Thyroid gland (tissue), 4 donors: ENCODE measurements around the gene LAMTOR1.

Experiments
- POLR2A ChIP-seq, 2 donors: fragments of 450-650 bp; IDR thresholded peaks; one replicate each; pipeline ENCODE4 v1.6.1; 2017; ENCODE audit warnings: antibody characterized with exemption in 2 of 2, mild to moderate bottlenecking in 2 of 2, moderate library complexity in 1 of 2
- TF ChIP-seq, protein P1 (sequence below), 6 experiments: fragments of 200-600 bp in 3 of 6; fragments of 450-650 bp in 3 of 6; sonication (generic) in 3 of 6; IDR thresholded peaks; one replicate each; pipeline ENCODE4 v1.5.1; 2016 to 2019; ENCODE audit warnings: antibody characterized with exemption in 6 of 6, mild to moderate bottlenecking in 2 of 6, inconsistent platforms in 1 of 6, moderate library complexity in 1 of 6

DNA sequence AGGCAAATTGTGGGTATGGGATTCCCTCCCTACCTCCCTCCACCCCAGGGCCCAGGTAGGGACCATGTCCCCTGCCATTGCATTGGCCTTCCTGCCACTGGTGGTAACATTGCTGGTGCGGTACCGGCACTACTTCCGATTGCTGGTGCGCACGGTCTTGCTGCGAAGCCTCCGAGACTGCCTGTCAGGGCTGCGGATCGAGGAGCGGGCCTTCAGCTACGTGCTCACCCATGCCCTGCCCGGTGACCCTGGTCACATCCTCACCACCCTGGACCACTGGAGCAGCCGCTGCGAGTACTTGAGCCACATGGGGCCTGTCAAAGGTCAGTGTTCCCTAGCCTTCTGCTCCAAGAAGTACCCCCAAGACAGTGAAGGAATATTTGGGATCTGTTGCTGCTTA, 2.8 kb upstream of the LAMTOR1 start, which contains the start of gene TOMT:
- TF ChIP-seq, protein P1, sequence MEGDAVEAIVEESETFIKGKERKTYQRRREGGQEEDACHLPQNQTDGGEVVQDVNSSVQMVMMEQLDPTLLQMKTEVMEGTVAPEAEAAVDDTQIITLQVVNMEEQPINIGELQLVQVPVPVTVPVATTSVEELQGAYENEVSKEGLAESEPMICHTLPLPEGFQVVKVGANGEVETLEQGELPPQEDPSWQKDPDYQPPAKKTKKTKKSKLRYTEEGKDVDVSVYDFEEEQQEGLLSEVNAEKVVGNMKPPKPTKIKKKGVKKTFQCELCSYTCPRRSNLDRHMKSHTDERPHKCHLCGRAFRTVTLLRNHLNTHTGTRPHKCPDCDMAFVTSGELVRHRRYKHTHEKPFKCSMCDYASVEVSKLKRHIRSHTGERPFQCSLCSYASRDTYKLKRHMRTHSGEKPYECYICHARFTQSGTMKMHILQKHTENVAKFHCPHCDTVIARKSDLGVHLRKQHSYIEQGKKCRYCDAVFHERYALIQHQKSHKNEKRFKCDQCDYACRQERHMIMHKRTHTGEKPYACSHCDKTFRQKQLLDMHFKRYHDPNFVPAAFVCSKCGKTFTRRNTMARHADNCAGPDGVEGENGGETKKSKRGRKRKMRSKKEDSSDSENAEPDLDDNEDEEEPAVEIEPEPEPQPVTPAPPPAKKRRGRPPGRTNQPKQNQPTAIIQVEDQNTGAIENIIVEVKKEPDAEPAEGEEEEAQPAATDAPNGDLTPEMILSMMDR (IDR thresholded peaks at IDR 0.05), result no peak
- TF ChIP-seq POLR2A (IDR thresholded peaks at IDR 0.05), result no peak
